Measurements from ENCODE around the gene NFATC1.
A peak's percentile ranks its signal among the peaks of the same experiment; 100 is the strongest.

The NFATC1 gene

DNA sequence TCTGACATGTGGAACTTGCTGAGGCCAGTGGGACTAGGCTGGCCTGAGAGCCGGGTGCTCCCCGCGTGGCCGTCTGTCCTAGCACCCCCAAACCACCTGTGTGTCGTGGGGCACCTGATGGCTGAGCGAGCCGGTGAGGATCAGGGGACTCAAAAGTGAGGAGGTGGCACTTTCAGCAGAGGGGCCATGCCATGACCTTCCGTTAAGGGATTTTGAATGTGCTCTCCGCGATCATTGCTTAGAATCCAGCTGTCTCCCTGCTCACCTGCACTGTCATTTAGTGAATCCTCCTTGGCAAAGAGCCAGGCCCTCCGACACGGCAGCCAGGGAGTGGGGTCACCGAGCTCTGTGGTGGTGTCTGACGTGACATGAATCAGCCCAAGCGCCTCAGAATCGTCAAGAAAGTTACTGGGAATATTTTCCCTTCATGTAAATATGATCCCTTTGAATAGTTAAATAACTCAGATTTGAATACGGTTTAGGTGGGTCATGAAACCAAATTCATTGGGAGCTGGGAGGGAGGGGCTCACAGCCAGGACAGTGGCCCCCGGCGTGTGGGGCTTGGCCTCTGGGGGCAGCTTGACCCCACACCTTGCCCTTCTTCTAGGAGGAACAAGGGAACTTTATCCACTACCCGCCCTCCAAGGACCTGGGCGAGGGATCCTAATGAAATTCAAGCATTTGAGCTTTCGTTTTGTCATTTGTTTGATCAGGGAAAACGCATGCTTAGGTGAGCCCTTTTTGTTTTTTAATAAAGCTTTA lies 9.5 kb downstream of the NFATC1 start:
- H4K20me1 ChIP-seq (ENCODE audit: control insufficient read depth, insufficient read depth, low read depth, low read length): no peaks in the 10 kb centered on the region
- H3K9me2 ChIP-seq (replicated peaks; ENCODE audit: control insufficient read depth, low read length): no peaks in the 10 kb centered on the region
- peak overlapping the region; percentile 58 for H3K4me3 ChIP-seq (ENCODE audit: low read length)
- H3K9me3 ChIP-seq (ENCODE audit: control insufficient read depth, insufficient read depth, low read length): no peaks in the 10 kb centered on the region
- peaks cover 6% of the 10 kb centered on the region for H3F3A ChIP-seq (ENCODE audit: control insufficient read depth, insufficient read depth)
- H3K27me3 ChIP-seq (ENCODE audit: control insufficient read depth, low read length): no peaks in the 10 kb centered on the region
- peak overlapping the region; percentile 76 for H3K27ac ChIP-seq (ENCODE audit: low read depth, low read length)
- peaks cover 59% of the 10 kb centered on the region for H3K4me1 ChIP-seq (ENCODE audit: control insufficient read depth, low read length)
- H3K79me2 ChIP-seq (ENCODE audit: control insufficient read depth, low read length): peaks cover 94% of the 10 kb centered on the region
- TF ChIP-seq, protein P1, sequence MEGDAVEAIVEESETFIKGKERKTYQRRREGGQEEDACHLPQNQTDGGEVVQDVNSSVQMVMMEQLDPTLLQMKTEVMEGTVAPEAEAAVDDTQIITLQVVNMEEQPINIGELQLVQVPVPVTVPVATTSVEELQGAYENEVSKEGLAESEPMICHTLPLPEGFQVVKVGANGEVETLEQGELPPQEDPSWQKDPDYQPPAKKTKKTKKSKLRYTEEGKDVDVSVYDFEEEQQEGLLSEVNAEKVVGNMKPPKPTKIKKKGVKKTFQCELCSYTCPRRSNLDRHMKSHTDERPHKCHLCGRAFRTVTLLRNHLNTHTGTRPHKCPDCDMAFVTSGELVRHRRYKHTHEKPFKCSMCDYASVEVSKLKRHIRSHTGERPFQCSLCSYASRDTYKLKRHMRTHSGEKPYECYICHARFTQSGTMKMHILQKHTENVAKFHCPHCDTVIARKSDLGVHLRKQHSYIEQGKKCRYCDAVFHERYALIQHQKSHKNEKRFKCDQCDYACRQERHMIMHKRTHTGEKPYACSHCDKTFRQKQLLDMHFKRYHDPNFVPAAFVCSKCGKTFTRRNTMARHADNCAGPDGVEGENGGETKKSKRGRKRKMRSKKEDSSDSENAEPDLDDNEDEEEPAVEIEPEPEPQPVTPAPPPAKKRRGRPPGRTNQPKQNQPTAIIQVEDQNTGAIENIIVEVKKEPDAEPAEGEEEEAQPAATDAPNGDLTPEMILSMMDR (IDR thresholded peaks at IDR 0.05; ENCODE audit: low read depth, low read length, poor library complexity, severe bottlenecking): no peak
- TF ChIP-seq EZH2phosphoT487 (IDR thresholded peaks at IDR 0.05; ENCODE audit: borderline replicate concordance, low read length): no peak
- H3K4me2 ChIP-seq (ENCODE audit: low read length): peak overlapping the region; percentile 71
- peaks cover 13% of the 10 kb centered on the region for H3K36me3 ChIP-seq (ENCODE audit: control insufficient read depth, low read length)

DNA sequence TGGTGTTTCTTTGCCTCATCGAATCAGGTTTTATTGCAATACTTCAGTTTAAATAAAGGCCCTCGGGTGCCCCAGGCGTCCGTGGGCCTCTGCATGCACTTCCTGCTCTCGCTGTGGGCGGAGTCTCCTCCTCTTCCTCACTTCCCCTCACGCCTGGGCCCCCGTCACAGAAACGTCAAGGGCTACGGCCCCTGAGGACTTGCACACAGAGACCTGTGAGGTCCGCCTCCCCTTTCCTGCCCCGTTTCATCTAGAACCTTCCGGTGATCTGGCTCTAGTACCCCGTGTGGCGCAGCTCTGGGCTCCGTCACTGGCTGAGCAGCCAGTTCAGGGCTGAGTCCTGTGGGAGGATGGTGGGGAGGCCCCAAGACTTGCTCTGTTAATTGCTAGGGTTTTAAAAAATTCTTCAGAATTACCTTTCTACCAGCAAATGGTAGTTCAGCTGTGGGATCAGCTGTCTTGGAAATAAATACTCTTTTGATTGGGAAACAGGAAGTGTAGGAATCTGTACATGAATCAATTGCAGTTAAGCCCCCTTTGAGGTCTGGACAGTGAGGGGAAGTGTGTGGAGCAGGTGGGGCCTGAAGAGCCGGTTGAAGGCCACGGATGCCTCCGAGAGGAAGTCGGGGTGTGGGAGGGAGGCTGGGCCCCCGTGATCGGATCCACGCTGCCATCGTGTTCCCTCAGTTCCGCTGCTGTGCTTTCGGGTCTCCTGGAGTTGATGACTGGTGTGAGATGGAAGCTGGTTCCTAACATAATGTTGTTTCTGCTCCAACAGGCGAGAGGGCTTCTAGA lies 10.2 kb downstream of the NFATC1 start:
- Histone ChIP-seq H4K20me1 (ENCODE audit: control insufficient read depth, insufficient read depth, low read depth, low read length) (no peaks in the 10 kb centered on the region), H3K4me1 (ENCODE audit: control insufficient read depth, low read length) (peaks cover 57% of the 10 kb centered on the region), H3K27me3 (ENCODE audit: control insufficient read depth, low read length) (no peaks in the 10 kb centered on the region), H3K4me3 (ENCODE audit: low read length) (peak overlapping the region; percentile 58), H3K9me2 (replicated peaks; ENCODE audit: control insufficient read depth, low read length) (no peaks in the 10 kb centered on the region), H3K4me2 (ENCODE audit: low read length) (peak overlapping the region; percentile 71), H3K79me2 (ENCODE audit: control insufficient read depth, low read length) (peaks cover 95% of the 10 kb centered on the region), H3K27ac (ENCODE audit: low read depth, low read length) (peak overlapping the region; percentile 76), H3K36me3 (ENCODE audit: control insufficient read depth, low read length) (peaks cover 19% of the 10 kb centered on the region), H3K9me3 (ENCODE audit: control insufficient read depth, insufficient read depth, low read length) (no peaks in the 10 kb centered on the region), H3F3A (ENCODE audit: control insufficient read depth, insufficient read depth) (peaks cover 6% of the 10 kb centered on the region)
- TF ChIP-seq, protein P1 (IDR thresholded peaks at IDR 0.05; ENCODE audit: low read depth, low read length, poor library complexity, severe bottlenecking): no peak
- no peak for TF ChIP-seq EZH2phosphoT487 (IDR thresholded peaks at IDR 0.05; ENCODE audit: borderline replicate concordance, low read length)

DNA sequence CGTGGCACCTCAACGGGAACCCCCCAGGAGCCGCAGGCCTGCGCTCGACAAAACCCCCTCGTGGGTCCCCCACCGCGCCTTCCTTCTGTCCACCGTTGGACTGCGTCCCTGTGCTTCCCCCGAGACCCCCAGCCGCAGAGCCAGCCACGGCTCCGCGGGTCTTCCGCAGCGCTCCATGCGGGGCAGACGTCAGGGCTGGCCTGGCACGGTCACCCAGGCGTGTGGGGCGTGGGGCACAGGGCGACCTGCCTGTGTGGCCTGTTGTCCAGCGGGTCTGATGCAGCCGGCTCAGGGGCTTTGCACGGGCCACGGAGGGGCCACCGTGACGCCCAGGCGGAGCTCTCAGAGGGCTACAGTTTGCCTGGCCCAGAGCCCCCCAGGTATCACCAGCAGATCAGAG lies 11.0 kb downstream of the NFATC1 start:
- peaks cover 6% of the 10 kb centered on the region for H3F3A ChIP-seq (ENCODE audit: control insufficient read depth, insufficient read depth)
- H3K27ac ChIP-seq (ENCODE audit: low read depth, low read length): no peak overlapping the region
- H3K79me2 ChIP-seq (ENCODE audit: control insufficient read depth, low read length): peaks cover 91% of the 10 kb centered on the region
- TF ChIP-seq, protein P1 (IDR thresholded peaks at IDR 0.05; ENCODE audit: low read depth, low read length, poor library complexity, severe bottlenecking): no peak
- no peak for TF ChIP-seq EZH2phosphoT487 (IDR thresholded peaks at IDR 0.05; ENCODE audit: borderline replicate concordance, low read length)
- H3K27me3 ChIP-seq (ENCODE audit: control insufficient read depth, low read length): no peaks in the 10 kb centered on the region
- peak overlapping the region; percentile 71; the same call in 1 of the 2 replicates for H3K4me2 ChIP-seq (ENCODE audit: low read length)
- peaks cover 20% of the 10 kb centered on the region for H3K36me3 ChIP-seq (ENCODE audit: control insufficient read depth, low read length)
- H3K4me3 ChIP-seq (ENCODE audit: low read length): no peak overlapping the region; the same call in 1 of the 2 replicates
- no peaks in the 10 kb centered on the region for H4K20me1 ChIP-seq (ENCODE audit: control insufficient read depth, insufficient read depth, low read depth, low read length)
- H3K4me1 ChIP-seq (ENCODE audit: control insufficient read depth, low read length): peaks cover 50% of the 10 kb centered on the region
- no peaks in the 10 kb centered on the region for H3K9me2 ChIP-seq (replicated peaks; ENCODE audit: control insufficient read depth, low read length)
- H3K9me3 ChIP-seq (ENCODE audit: control insufficient read depth, insufficient read depth, low read length): no peaks in the 10 kb centered on the region
